Mesendoderm (in vitro differentiated cells): ENCODE data around the gene LRFN2.

ENCODE experiments used
- DNase-seq: peaks from one replicate; pipeline ENCODE4 v3.0.0; 2013
- H2AK5ac ChIP-seq: 2 replicates; pipeline ENCODE4 v1.6.1; 2013; ENCODE audit warnings: low read length, inconsistent platforms
- H2BK120ac ChIP-seq: 2 replicates; pipeline ENCODE4 v1.6.1; 2013; ENCODE audit warnings: low read depth, mild to moderate bottlenecking, low read length, moderate library complexity, mixed read lengths
- H2BK15ac ChIP-seq: replicated peaks from 2 replicates; pipeline ENCODE4 v1.6.1; 2013; ENCODE audit warnings: low read depth, mild to moderate bottlenecking, moderate library complexity
- H2BK5ac ChIP-seq: 2 replicates; pipeline ENCODE4 v1.6.1; 2013; ENCODE audit warnings: low read length, inconsistent platforms
- H3K18ac ChIP-seq: 2 replicates; pipeline ENCODE4 v1.6.1; 2013; ENCODE audit warnings: mild to moderate bottlenecking, low read length, mixed read lengths
- H3K23ac ChIP-seq: one replicate; pipeline ENCODE4 v1.6.1; 2013; ENCODE audit warnings: low read length
- H3K27ac ChIP-seq: 2 replicates; pipeline ENCODE4 v1.5.1; 2013; ENCODE audit warnings: low read depth, mild to moderate bottlenecking, inconsistent platforms, low read length, moderate library complexity
- H3K27me3 ChIP-seq: 2 replicates; pipeline ENCODE4 v1.6.1; 2013; ENCODE audit warnings: low read length, control low read depth, mild to moderate bottlenecking, inconsistent platforms; ENCODE audit not compliant: insufficient read depth, poor library complexity
- H3K36me3 ChIP-seq: 2 replicates; pipeline ENCODE4 v1.6.1; 2013; ENCODE audit warnings: low read length, inconsistent platforms; ENCODE audit not compliant: control insufficient read depth, insufficient read depth
- H3K4ac ChIP-seq: one replicate; pipeline ENCODE4 v1.6.1; 2013; ENCODE audit warnings: low read depth, mild to moderate bottlenecking, low read length, moderate library complexity
- H3K4me1 ChIP-seq: 2 replicates; pipeline ENCODE4 v1.6.1; 2013; ENCODE audit warnings: low read depth, low read length, inconsistent platforms; ENCODE audit not compliant: control insufficient read depth
- H3K4me2 ChIP-seq: 2 replicates; pipeline ENCODE4 v1.6.1; 2013; ENCODE audit warnings: low read length
- H3K4me3 ChIP-seq: 2 replicates; pipeline ENCODE4 v1.5.1; 2013; ENCODE audit warnings: mild to moderate bottlenecking, low read length
- H3K56ac ChIP-seq: one replicate; pipeline ENCODE4 v1.6.1; 2013; ENCODE audit warnings: low read length
- H3K79me1 ChIP-seq: 2 replicates; pipeline ENCODE4 v1.6.1; 2013; ENCODE audit warnings: low read length, inconsistent platforms
- H3K79me2 ChIP-seq: 2 replicates; pipeline ENCODE4 v1.6.1; 2013; ENCODE audit warnings: mild to moderate bottlenecking, low read length; ENCODE audit not compliant: control insufficient read depth, insufficient read depth
- H3K9ac ChIP-seq: 2 replicates; pipeline ENCODE4 v1.6.1; 2013; ENCODE audit warnings: low read length, inconsistent platforms
- H4K5ac ChIP-seq: one replicate; pipeline ENCODE4 v1.6.1; 2013; ENCODE audit warnings: low read length
- H4K8ac ChIP-seq: one replicate; pipeline ENCODE4 v1.6.1; 2013; ENCODE audit warnings: low read depth, mild to moderate bottlenecking, control low read depth, low read length, moderate library complexity
- WGBS: extraction: QIAGEN DNeasy Blood & Tissue Kit; methylation state at CpG from one replicate; pipeline ENCODE4 v1.1.7; 2013; ENCODE audit warnings: low lambda C conversion rate, missing lambda C conversion rate; ENCODE audit not compliant: insufficient coverage; ENCODE audit errors: extremely low coverage; 5-methylcytosine and 5-hydroxymethylcytosine counted together

Gene LRFN2

DNA sequence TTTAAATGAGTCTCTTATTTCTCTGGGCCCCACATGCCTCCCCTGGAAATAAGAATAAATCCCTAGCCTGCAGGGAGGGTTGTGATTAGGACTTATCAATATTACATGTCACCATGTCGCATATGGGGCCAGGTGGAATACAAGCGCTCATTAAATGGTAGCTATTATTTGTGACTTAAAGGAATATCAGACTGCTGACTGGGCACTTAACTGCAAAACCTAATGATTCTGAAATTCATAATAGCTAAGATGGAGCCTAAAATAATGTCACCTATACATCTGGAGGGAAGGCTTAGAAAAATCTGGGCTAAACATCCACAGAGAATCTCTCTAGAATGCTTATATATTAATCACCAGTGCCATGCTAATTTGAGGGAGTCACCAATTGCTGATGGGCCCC lies 106.5 kb downstream of the LRFN2 start:
- Histone ChIP-seq H3K4me1 (peaks cover 5% of the 10 kb centered on the region), H2AK5ac (no peak overlapping the region), H3K23ac (no peak overlapping the region), H4K8ac (no peak overlapping the region), H3K18ac (no peak overlapping the region), H3K4ac (no peak overlapping the region), H3K56ac (no peak overlapping the region), H3K9ac (no peak overlapping the region), H3K36me3 (no peaks in the 10 kb centered on the region), H2BK15ac (no peak overlapping the region), H3K27me3 (no peaks in the 10 kb centered on the region), H3K4me3 (no peak overlapping the region), H2BK120ac (no peak overlapping the region), H4K5ac (no peak overlapping the region), H3K79me1 (no peaks in the 10 kb centered on the region), H3K4me2 (no peak overlapping the region), H2BK5ac (no peak overlapping the region), H3K79me2 (no peaks in the 10 kb centered on the region), H3K27ac (no peak overlapping the region)
- no CpG with 5 or more reads among the region's 2 CpGs for WGBS
- DNase-seq: no peak

DNA sequence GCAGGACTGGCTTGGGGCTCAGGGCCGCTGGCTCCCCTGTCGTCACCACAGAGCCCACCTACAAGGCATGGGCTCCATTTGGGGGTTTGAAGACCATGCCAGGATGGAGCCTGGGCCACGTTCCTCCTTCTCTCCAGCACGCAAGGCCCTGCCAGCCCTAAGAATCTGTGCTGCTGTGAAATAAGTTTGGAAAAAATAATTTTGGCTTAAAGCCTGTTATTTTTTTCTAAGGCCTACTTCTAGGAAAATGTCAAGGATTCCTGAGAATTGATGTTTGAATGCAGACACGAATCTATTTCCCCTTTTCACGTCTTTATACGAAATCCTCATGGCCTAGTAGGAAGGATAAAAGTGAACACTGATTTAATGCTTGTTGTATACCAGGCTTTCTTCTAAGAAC lies 107.5 kb downstream of the LRFN2 start:
- H3K4me3 ChIP-seq: no peak overlapping the region
- H3K4me1 ChIP-seq: peaks cover 5% of the 10 kb centered on the region
- H4K8ac ChIP-seq: no peak overlapping the region
- no peak overlapping the region for H3K9ac ChIP-seq
- H2AK5ac ChIP-seq: no peak overlapping the region
- no peaks in the 10 kb centered on the region for H3K36me3 ChIP-seq
- H3K79me2 ChIP-seq: no peaks in the 10 kb centered on the region
- no peak overlapping the region for H3K27ac ChIP-seq
- DNase-seq: no peak
- no peak overlapping the region for H2BK120ac ChIP-seq
- WGBS: no CpG with 5 or more reads among the region's 7 CpGs
- no peak overlapping the region for H3K18ac ChIP-seq
- no peaks in the 10 kb centered on the region for H3K27me3 ChIP-seq
- H3K4me2 ChIP-seq: no peak overlapping the region
- H3K4ac ChIP-seq: no peak overlapping the region
- no peak overlapping the region for H2BK5ac ChIP-seq
- no peak overlapping the region for H3K23ac ChIP-seq
- H4K5ac ChIP-seq: no peak overlapping the region
- no peak overlapping the region for H3K56ac ChIP-seq
- H3K79me1 ChIP-seq: no peaks in the 10 kb centered on the region
- no peak overlapping the region for H2BK15ac ChIP-seq

DNA sequence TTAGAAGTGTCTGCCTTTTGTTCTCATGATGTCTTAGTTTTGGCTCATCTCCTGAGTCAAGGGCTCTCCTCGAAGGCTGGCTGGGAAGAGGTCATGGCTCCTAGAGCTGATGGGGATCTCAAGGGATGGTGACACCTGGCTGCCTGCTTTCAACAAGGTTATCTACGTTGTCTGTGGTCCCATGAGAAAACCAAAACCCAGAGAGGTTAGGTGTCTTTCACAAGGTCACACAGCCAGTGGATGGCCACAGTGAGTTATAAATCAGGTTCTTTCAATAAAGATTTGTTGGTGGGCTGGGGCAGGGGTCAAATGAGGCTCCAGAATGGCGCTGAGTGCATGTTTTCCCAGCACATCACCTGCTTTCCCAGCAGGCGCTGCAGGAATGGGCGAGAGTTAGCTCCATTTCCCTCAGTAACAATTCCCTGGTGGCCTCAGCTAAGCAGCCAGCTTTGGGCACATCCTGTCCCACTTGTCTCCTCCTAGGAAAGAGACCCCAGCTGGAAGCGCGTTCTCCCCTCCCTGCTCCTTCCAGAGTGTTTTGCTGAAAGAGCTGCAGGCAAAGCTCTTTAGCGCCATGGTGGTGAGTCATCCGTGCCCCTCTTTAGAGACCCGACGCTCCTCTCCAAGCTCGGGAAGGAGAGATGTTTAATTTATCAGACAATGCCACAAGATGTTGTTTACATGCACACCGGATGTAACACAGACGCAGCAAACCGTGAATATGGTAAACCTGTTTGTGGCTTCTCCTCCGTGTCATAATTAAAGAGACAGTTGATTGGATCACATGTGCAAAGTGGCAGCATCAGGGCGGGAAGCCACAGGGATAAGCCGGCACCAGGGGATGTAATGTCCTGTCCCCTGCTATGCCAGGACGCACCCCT lies 109.7 kb downstream of the LRFN2 start:
- Histone ChIP-seq H3K79me2 (no peaks in the 10 kb centered on the region), H2BK15ac (no peak overlapping the region), H3K56ac (peak overlapping the region; percentile 3), H4K5ac (no peak overlapping the region), H3K9ac (no peak overlapping the region), H3K4me1 (peaks cover 5% of the 10 kb centered on the region), H3K27ac (no peak overlapping the region), H3K36me3 (no peaks in the 10 kb centered on the region), H3K4me2 (peak overlapping the region; percentile 22), H2BK120ac (no peak overlapping the region), H3K27me3 (no peaks in the 10 kb centered on the region), H3K79me1 (no peaks in the 10 kb centered on the region), H2BK5ac (no peak overlapping the region), H3K4ac (no peak overlapping the region), H3K23ac (no peak overlapping the region), H3K18ac (no peak overlapping the region), H2AK5ac (no peak overlapping the region), H4K8ac (no peak overlapping the region), H3K4me3 (no peak overlapping the region)
- DNase-seq: peak; percentile 83
- WGBS: no CpG with 5 or more reads among the region's 19 CpGs

DNA sequence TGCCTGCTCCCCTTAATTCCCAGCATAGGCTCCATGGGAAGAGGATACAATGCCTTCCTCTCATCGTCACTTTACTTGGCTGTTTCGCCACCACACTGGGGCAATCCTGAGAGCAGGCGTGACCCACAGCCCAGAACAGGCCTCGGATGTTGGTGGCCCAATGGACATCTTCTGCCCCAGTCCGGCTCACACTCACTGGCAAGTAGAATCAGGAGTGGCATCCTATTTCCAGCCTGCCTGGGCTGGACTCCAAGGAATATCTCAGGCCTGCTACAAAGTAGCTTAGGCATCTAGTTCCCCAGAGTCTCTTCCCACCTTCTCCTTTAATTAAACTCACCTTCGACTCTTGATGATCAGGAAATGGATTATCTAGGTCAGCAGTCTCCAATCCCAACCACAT lies 110.5 kb downstream of the LRFN2 start:
- Histone ChIP-seq H2BK15ac (no peak overlapping the region), H2AK5ac (no peak overlapping the region), H3K36me3 (no peaks in the 10 kb centered on the region), H3K27me3 (no peaks in the 10 kb centered on the region), H3K79me2 (no peaks in the 10 kb centered on the region), H3K27ac (no peak overlapping the region), H4K8ac (no peak overlapping the region), H3K4me2 (no peak overlapping the region), H2BK120ac (no peak overlapping the region), H3K18ac (no peak overlapping the region), H2BK5ac (no peak overlapping the region), H3K9ac (no peak overlapping the region), H3K4ac (peak overlapping the region; percentile 5), H3K56ac (no peak overlapping the region), H3K4me3 (no peak overlapping the region), H3K23ac (no peak overlapping the region), H3K79me1 (no peaks in the 10 kb centered on the region), H4K5ac (no peak overlapping the region), H3K4me1 (peaks cover 5% of the 10 kb centered on the region)
- DNase-seq: no peak
- WGBS: no CpG with 5 or more reads among the region's 6 CpGs

DNA sequence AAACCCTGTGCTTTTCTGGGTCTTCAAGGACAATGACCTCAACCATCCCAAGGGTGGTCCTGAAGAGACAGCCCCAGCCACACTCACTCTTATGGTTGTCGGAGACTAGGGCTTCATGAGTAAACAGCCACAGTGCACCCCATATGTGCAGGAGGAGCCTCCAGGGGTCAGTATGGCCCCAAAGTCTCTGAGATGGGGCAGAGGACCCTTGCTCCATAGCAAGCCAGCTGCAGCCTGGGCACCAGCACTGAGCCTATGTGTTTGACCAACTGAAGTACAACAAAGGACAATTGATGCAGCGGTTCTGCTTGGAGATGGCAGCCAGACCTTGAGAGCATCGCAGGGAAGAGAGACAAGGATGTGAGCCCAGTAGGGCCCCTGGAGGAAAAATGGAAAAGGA lies 112.2 kb downstream of the LRFN2 start:
- Histone ChIP-seq H3K79me2 (no peaks in the 10 kb centered on the region), H2BK120ac (no peak overlapping the region), H3K4me3 (no peak overlapping the region), H3K4me2 (no peak overlapping the region), H3K18ac (no peak overlapping the region), H3K4ac (no peak overlapping the region), H4K8ac (no peak overlapping the region), H3K9ac (no peak overlapping the region), H3K36me3 (no peaks in the 10 kb centered on the region), H2BK15ac (no peak overlapping the region), H4K5ac (no peak overlapping the region), H3K27ac (no peak overlapping the region), H2BK5ac (no peak overlapping the region), H3K27me3 (no peaks in the 10 kb centered on the region), H3K23ac (no peak overlapping the region), H3K79me1 (no peaks in the 10 kb centered on the region), H2AK5ac (no peak overlapping the region), H3K4me1 (peaks cover 5% of the 10 kb centered on the region), H3K56ac (no peak overlapping the region)
- WGBS: no CpG with 5 or more reads among the region's 3 CpGs
- no peak for DNase-seq

DNA sequence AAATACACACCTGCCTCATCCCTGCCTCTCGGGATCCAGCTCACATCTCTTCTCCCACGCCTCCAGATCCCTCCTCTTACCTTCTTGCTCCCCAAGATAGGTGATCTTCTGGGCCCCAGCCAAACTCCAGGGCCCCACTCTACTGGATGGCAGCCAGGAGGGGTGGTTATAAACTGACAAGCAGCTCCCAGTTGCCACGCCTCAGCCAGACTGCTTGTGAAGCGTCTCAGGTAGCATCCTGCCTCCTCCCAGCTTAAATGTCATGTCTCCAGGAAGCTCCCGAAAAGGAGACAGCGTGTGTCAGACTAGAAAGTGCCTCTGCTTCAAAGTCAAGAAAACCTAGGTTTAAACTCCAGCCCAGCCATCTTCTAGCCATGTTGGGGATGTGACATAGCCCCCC lies 114.1 kb downstream of the LRFN2 start:
- no peak overlapping the region for H2BK15ac ChIP-seq
- H2BK120ac ChIP-seq: no peak overlapping the region
- H3K27ac ChIP-seq: no peak overlapping the region
- H3K79me1 ChIP-seq: no peaks in the 10 kb centered on the region
- H3K23ac ChIP-seq: no peak overlapping the region
- no peak overlapping the region for H4K5ac ChIP-seq
- no peak for DNase-seq
- no peak overlapping the region for H4K8ac ChIP-seq
- peaks cover 5% of the 10 kb centered on the region for H3K4me1 ChIP-seq
- no CpG with 5 or more reads among the region's 6 CpGs for WGBS
- no peak overlapping the region for H3K4me2 ChIP-seq
- no peaks in the 10 kb centered on the region for H3K79me2 ChIP-seq
- no peak overlapping the region for H2BK5ac ChIP-seq
- H3K18ac ChIP-seq: no peak overlapping the region
- H3K4me3 ChIP-seq: no peak overlapping the region
- no peak overlapping the region for H3K56ac ChIP-seq
- H3K36me3 ChIP-seq: no peaks in the 10 kb centered on the region
- no peak overlapping the region for H3K9ac ChIP-seq
- no peaks in the 10 kb centered on the region for H3K27me3 ChIP-seq
- no peak overlapping the region for H2AK5ac ChIP-seq
- H3K4ac ChIP-seq: no peak overlapping the region
